Stomach smooth muscle (tissue), 2 donors: Measurements from ENCODE around the gene TCF7.
A peak's percentile ranks its signal among the peaks of the same experiment; 100 is the strongest.

ENCODE experiments used
- H3K27ac ChIP-seq: one replicate; pipeline ENCODE4 v1.7.0; 2013; ENCODE audit warnings: mild to moderate bottlenecking, low read length, inconsistent platforms
- H3K27me3 ChIP-seq, 2 donors: one replicate each; pipeline ENCODE4 v1.7.0; 2013; ENCODE audit warnings: low read length in 2 of 2; ENCODE audit not compliant: insufficient read depth in 2 of 2, control insufficient read depth in 1 of 2
- H3K36me3 ChIP-seq, 2 donors: one replicate each; pipeline ENCODE4 v1.7.0; 2013; ENCODE audit warnings: low read length in 2 of 2; ENCODE audit not compliant: control insufficient read depth in 2 of 2, insufficient read depth in 2 of 2
- H3K4me1 ChIP-seq: one replicate; pipeline ENCODE4 v1.7.0; 2013; ENCODE audit warnings: low read length; ENCODE audit not compliant: control insufficient read depth, insufficient read depth
- H3K4me3 ChIP-seq, 2 donors: one replicate each; pipeline ENCODE4 v1.7.0; 2013; ENCODE audit warnings: low read length in 2 of 2
- H3K9ac ChIP-seq, 2 donors: one replicate each; pipeline ENCODE4 v1.7.0; 2013; ENCODE audit warnings: low read length in 2 of 2, mild to moderate bottlenecking in 1 of 2
- H3K9me3 ChIP-seq, 2 donors: one replicate each; pipeline ENCODE4 v1.7.0; 2013; ENCODE audit warnings: low read length in 2 of 2; ENCODE audit not compliant: control insufficient read depth in 2 of 2
- donor health status: healthy.
- donor health status: Pancreatic carcinoma.

The TCF7 gene

GRCh38 chr5:134114886-134115805 lies 665 bp downstream of the TCF7 start:
- Histone ChIP-seq H3K4me1 (peaks cover 14% of the 10 kb centered on the region), H3K4me3 (peak overlapping the region; percentile 36 to 58), H3K27me3 (peaks cover 14 to 22% of the 10 kb centered on the region in 2 donors), H3K9ac (no peak overlapping the region), H3K9me3 (no peaks in the 10 kb centered on the region), H3K27ac (no peak overlapping the region), H3K36me3 (no peaks in the 10 kb centered on the region)

DNA sequence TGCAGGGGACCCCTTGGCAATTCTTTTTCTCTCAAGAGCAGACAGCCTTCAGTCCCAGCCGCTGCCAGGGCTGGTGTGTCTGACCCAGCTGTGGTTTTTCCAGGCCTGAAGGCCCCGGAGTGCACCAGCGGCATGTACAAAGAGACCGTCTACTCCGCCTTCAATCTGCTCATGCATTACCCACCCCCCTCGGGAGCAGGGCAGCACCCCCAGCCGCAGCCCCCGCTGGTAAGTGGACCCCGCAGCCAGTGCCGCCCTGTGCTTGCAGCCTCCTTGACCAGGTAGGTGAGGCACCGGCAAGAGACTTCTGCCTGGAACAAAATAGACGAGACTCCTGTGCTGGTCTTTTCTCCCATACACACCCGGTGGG lies 1.3 kb downstream of the TCF7 start:
- Histone ChIP-seq H3K27ac (no peak overlapping the region), H3K4me1 (peaks cover 14% of the 10 kb centered on the region), H3K4me3 (no peak overlapping the region), H3K9me3 (no peaks in the 10 kb centered on the region), H3K9ac (no peak overlapping the region), H3K27me3 (peaks cover 10 to 22% of the 10 kb centered on the region in 2 donors), H3K36me3 (no peaks in the 10 kb centered on the region)

- Histone ChIP-seq H3K9ac (no peak overlapping the region), H3K27me3 (peaks cover 10 to 17% of the 10 kb centered on the region in 2 donors), H3K4me1 (peaks cover 14% of the 10 kb centered on the region), H3K9me3 (no peaks in the 10 kb centered on the region), H3K27ac (no peak overlapping the region), H3K36me3 (no peaks in the 10 kb centered on the region), H3K4me3 (no peak overlapping the region)
Observed at GRCh38 chr5:134116286-134116685, 1.8 kb downstream of the TCF7 start.

GRCh38 chr5:134116789-134117761 lies 2.6 kb downstream of the TCF7 start:
- H3K36me3 ChIP-seq: no peaks in the 10 kb centered on the region
- no peak overlapping the region for H3K4me3 ChIP-seq
- H3K9me3 ChIP-seq: no peaks in the 10 kb centered on the region
- peaks cover 14% of the 10 kb centered on the region for H3K4me1 ChIP-seq
- H3K27ac ChIP-seq: no peak overlapping the region
- no peak overlapping the region for H3K9ac ChIP-seq
- peaks cover 10 to 12% of the 10 kb centered on the region in 2 donors for H3K27me3 ChIP-seq

DNA sequence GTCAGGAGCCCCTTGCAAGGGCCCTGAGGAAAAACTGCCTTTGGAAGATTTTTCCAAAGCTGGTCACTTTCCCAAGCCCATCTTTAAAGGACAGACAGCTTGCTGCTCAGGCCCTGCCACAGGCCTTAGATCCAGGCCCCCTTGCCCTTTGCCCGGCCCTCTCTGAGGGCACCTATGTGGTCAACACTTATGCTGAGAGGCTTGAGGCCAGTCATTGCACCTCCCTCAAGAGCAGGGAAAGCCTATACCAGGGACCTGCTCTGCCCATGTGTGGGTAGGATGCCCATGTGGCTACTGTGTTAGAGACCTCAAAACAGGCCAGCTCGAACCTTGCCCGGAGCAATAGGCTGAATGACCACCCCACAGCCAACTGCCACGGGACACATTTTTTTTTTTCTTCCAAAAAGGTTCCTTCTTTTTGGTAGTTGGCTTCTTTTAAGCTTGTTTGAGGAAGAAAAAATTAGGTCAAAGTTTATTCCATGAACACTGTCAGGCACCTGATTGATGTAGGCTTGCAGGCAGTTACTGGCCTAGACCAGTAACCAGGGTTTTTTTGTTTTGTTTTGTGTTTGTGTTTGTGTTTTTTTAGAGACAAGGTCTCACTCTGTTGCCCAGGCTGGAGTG lies 3.8 kb downstream of the TCF7 start:
- H3K4me1 ChIP-seq: peaks cover 11% of the 10 kb centered on the region
- no peaks in the 10 kb centered on the region for H3K36me3 ChIP-seq
- H3K27me3 ChIP-seq: peaks cover 4 to 6% of the 10 kb centered on the region in 2 donors
- no peaks in the 10 kb centered on the region for H3K9me3 ChIP-seq
- no peak overlapping the region for H3K9ac ChIP-seq
- no peak overlapping the region for H3K27ac ChIP-seq
- no peak overlapping the region for H3K4me3 ChIP-seq

DNA sequence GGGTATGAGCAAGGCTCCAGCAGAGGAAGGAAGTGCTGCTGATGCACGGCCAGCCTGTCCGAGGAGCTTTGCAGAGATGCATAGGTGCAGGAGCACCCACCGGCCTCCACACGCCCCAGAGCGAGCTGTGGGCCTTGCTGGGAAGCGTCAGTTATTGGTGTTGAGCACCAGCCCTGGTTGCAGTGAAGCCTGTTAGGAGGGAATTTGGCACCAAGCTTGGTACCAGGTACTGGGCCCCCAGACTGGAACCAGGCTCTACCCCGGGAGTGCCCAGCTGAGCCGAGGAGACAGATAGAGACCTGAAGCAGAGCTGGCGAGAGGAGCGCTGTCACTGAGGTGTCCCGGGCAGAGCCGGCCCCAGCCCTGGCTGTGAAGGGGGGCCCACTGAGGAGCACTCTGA lies 5.2 kb downstream of the TCF7 start:
- H3K36me3 ChIP-seq: no peaks in the 10 kb centered on the region
- no peaks in the 10 kb centered on the region for H3K9me3 ChIP-seq
- H3K9ac ChIP-seq: no peak overlapping the region
- peaks cover 11% of the 10 kb centered on the region for H3K4me1 ChIP-seq
- no peak overlapping the region for H3K4me3 ChIP-seq
- H3K27ac ChIP-seq: no peak overlapping the region
- H3K27me3 ChIP-seq: no peaks in the 10 kb centered on the region

DNA sequence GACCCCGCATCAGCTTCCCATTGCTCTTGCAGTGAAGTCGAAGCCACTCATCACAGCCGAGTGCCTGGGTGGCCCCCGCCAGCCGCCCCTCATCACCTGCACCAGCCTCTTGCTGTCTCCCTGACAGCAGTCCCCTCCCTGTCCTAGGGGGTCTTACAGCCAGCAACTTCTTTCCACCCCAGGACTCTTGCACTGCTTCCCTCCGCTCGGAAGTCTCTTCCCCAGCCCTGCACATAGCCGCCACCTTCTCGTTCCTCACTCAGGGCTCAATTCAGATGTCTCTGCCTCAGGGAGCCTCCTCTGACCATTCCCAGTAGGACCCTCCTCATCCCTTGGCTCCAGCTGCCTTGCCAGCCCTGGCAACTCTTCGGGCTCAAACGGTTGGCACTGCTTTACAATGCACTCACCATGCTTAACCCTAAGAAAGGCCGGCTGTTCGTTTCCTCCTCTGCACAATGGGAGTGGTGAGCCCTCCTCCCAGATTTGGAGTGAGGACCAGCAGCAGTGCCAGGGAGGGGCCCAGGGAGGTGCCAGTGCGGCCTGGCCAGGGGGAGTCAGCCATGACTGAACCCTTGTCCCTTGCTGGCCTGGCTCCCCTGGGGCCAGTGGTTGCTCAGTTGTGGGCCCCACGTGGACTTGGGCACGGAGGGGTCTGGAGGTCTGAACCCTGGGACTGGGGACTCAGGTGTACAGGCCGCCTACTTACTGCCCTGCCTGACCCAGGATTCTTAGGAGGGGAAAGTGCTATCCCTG lies 6.1 kb downstream of the TCF7 start:
- Histone ChIP-seq H3K36me3 (no peaks in the 10 kb centered on the region), H3K4me3 (no peak overlapping the region), H3K4me1 (peaks cover 19% of the 10 kb centered on the region), H3K27ac (no peak overlapping the region), H3K9me3 (no peaks in the 10 kb centered on the region), H3K27me3 (no peaks in the 10 kb centered on the region), H3K9ac (no peak overlapping the region)

GRCh38 chr5:134122530-134122929 lies 8.0 kb downstream of the TCF7 start:
- H3K4me1 ChIP-seq: peaks cover 26% of the 10 kb centered on the region
- H3K27ac ChIP-seq: no peak overlapping the region
- no peak overlapping the region for H3K9ac ChIP-seq
- H3K9me3 ChIP-seq: no peaks in the 10 kb centered on the region
- H3K36me3 ChIP-seq: no peaks in the 10 kb centered on the region
- H3K27me3 ChIP-seq: no peaks in the 10 kb centered on the region
- no peak overlapping the region for H3K4me3 ChIP-seq

DNA sequence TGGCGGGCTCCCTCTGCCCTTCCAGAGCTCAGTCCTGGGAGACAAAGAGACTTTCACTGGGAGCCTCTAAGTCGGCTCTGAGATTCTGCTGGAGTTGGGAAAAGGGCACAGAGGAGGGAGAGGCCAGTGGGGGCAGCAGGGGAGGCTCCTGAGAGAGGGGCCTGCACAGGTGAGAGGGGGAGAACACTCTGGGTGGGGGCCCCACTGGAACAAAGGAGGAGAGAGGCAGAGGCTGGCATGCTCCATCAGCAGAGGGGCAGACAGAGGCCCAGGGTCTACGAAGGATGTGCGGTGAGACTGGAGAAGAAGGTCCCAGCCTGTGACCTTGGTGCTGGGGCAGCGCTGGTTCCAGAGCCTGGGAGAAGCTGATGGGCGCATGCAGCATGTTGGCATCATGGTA lies 8.9 kb downstream of the TCF7 start:
- Histone ChIP-seq H3K4me3 (no peak overlapping the region), H3K9ac (no peak overlapping the region), H3K27me3 (no peaks in the 10 kb centered on the region), H3K27ac (no peak overlapping the region), H3K9me3 (no peaks in the 10 kb centered on the region), H3K36me3 (no peaks in the 10 kb centered on the region), H3K4me1 (peaks cover 24% of the 10 kb centered on the region)
